ENCODE data around the gene MSH3.
"Not testable (repeated sequence)": the region's sequence is repeated elsewhere in the genome, so short reads cannot be mapped to it uniquely, and the experiment has no call there.

The MSH3 gene

DNA sequence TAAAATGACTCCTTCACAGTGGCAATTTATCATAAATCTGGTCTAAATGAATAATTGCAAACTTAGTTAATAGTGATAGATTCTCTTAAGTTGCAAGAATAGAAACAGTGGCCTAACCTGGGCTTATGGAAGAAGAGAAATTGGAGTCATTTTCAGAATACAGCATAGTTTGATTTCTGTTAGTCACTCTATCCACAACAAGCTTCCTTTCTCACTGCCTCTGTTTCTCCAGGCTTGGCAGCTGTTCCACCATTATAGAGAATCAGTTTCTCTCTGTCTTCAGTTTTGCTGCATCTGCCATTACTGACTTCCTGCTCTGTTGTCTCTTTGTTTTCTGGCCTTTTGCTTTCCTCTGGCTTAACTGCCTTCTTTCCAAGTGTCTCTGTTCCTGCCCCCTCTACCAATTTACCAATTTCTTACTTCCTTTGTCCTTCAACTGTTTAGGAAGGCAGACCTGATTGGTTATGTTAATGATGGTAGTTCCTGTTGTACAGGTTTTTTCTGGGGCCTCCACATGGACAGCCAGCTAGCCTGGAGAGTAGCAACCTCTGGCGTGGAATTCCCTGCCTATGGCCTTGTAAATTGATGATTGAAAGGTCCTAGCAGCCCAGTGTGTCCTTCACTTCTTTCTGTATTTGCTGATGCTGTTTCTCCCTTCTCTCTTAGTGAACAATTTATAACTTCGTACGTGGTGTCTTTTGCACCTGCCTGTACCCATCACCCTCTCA, 229.8 kb downstream of the MSH3 start:
- TF ChIP-seq, protein P1, sequence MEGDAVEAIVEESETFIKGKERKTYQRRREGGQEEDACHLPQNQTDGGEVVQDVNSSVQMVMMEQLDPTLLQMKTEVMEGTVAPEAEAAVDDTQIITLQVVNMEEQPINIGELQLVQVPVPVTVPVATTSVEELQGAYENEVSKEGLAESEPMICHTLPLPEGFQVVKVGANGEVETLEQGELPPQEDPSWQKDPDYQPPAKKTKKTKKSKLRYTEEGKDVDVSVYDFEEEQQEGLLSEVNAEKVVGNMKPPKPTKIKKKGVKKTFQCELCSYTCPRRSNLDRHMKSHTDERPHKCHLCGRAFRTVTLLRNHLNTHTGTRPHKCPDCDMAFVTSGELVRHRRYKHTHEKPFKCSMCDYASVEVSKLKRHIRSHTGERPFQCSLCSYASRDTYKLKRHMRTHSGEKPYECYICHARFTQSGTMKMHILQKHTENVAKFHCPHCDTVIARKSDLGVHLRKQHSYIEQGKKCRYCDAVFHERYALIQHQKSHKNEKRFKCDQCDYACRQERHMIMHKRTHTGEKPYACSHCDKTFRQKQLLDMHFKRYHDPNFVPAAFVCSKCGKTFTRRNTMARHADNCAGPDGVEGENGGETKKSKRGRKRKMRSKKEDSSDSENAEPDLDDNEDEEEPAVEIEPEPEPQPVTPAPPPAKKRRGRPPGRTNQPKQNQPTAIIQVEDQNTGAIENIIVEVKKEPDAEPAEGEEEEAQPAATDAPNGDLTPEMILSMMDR (IDR thresholded peaks at IDR 0.05; ENCODE audit: borderline replicate concordance, insufficient read depth, low read depth, low read length): no peak
- H3K4me3 ChIP-seq (ENCODE audit: low read depth, low read length): no peak overlapping the region

DNA sequence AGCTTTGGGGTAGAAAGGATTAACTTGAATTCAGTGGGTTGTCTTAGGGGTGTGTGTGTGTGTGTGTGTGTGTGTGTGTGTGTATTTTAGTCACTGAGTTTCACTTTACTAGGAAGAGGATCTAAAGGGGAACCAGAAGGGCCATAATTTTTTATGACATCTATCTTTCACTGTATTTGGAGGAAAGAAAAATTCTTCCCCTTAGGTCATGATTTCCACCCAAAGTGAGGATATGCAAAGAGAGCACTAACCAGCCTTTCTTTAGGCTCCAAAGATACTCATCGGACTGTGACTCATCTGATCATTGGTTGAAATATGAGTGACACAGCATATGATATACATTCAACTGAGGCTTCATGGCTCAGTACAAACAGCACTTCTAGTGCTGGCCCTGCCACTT, 230.5 kb downstream of the MSH3 start:
- no peak overlapping the region for H3K4me3 ChIP-seq (ENCODE audit: low read depth, low read length)
- TF ChIP-seq, protein P1 (IDR thresholded peaks at IDR 0.05; ENCODE audit: borderline replicate concordance, insufficient read depth, low read depth, low read length): no peak

DNA sequence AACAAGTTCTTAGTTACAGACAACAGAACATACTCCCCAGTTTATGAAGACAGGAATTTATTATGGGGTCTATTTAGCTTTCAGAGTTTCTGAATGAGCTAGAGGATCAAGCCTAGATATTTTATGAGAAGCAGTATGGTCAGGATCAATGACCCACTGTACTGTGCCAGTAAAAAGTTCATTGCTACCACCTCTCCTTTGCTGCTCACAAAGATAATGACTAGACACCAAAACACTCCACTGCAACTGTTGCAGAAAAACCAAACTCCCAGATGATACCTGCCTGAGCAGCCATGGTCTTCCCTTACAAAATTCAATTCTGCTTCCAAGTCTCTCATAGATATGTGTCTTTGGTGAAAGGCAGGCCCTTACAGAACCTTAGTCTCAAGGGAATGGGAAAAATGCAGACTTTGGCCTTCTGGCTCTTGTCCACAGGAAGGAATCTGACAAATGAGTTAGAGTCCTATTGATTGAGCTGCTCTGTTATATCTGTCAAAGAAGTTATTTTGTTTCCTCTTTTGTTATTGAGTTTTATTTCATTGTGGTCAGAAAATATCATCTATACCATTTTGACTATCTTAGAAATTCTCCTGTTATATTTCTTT, 231.0 kb downstream of the MSH3 start:
- TF ChIP-seq, protein P1 (IDR thresholded peaks at IDR 0.05; ENCODE audit: borderline replicate concordance, insufficient read depth, low read depth, low read length): no peak
- no peak overlapping the region for H3K4me3 ChIP-seq (ENCODE audit: low read depth, low read length)

DNA sequence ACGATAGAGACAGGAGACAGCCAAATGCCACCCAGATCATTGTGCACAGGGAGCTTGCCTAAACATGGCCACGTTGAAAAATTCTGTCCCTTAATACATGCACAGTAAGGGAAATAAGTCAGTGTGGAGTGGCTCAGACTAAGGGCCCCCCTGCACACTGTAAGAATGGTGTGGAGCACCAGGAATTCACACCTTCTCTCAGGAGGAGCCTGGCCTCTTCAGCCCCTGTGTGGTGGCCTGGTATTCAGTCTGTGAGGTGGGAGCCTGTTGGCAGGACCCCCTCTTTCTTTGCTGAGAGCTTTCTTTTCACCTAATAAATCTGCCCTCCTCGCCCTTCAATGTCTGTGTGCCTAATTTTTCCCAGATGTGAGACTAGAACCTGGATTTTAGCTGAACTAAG, 239.6 kb downstream of the MSH3 start:
- TF ChIP-seq, protein P1 (IDR thresholded peaks at IDR 0.05; ENCODE audit: borderline replicate concordance, insufficient read depth, low read depth, low read length): no peak
- no peak overlapping the region for H3K4me3 ChIP-seq (ENCODE audit: low read depth, low read length)

DNA sequence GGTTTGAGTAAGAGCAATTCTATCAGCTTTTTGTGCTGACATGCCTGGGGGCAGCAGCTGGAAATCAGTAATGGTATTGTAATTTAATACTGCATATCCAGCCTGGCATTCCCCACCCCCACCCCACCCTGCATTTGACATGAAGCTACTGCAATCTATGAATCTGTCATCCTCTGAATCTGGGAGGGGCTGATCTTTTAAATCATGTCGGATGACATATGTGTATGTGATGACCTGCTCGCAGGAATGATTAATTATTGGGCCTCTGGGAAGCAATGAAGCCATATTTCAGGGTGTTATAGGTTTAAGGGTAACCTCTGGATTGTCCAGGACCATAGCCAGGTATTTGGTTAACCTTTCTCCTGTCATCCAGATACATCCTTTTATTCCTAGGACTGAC, 241.1 kb downstream of the MSH3 start:
- H3K4me3 ChIP-seq (ENCODE audit: low read depth, low read length): no peak overlapping the region
- TF ChIP-seq, protein P1 (IDR thresholded peaks at IDR 0.05; ENCODE audit: borderline replicate concordance, insufficient read depth, low read depth, low read length): no peak

DNA sequence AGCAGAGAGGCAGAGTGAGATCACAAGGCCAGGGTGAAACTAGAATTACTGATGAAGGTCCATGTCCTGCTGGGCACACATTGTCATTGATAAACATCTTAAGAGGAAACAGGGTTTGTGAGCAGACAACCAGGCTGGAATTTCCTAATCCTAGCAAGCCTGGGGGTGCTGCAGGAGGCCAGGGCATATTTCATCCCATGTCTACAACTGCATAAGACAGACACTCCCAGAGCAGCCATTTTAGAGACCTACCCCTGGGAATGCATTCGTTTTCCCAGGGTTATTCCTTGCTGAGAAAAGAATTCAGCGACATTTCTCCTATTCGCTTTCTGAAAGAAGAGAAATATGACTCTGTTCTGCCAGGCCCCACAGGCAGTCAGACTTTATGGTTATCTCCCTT, 248.2 kb downstream of the MSH3 start:
- not testable (repeated sequence) for H3K4me3 ChIP-seq (ENCODE audit: low read depth, low read length)

DNA sequence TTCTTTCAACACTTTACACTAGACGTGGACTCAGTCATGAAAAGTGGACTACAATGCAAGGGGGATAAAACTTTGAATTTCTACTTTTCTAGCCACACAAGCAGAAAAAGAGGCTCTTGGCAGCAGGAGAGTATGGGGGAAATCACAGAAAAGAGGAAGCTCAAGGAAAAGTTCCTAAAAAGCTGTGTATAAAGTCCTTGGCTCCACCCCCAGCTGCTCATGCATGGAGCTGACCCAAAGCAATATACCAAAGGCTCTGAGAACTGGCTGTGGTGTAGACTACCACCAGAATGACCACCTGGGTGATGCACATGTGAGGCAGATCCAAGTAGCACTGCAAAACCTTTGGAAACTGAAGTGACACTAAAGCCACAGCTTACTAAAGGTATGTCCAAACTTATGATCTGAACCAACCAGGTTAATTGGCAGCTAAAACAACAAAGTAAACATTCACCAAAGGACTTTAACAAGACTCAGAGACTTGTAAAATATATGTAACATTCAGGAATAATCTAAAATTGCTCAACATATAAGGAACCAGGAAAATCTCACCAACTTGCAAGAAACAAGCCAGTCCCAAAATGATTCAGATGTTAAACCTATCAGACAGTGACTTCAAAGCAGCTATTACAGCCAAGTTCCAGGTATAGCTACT, 250.2 kb downstream of the MSH3 start:
- no peak overlapping the region for H3K4me3 ChIP-seq (ENCODE audit: low read depth, low read length)
- TF ChIP-seq, protein P1 (IDR thresholded peaks at IDR 0.05; ENCODE audit: borderline replicate concordance, insufficient read depth, low read depth, low read length): no peak

All from GM12875 (cell line).